GM13977 (cell line): ENCODE results near the gene PKN2.

Source experiments
- DNase-seq: peaks from one replicate; pipeline ENCODE4 v3.0.0; 2012; ENCODE audit warnings: low spot score
- CTCF ChIP-seq: IDR thresholded peaks from 2 replicates; pipeline ENCODE4 v1.5.1; 2012; ENCODE audit warnings: mild to moderate bottlenecking, control low read depth; ENCODE audit not compliant: insufficient read depth; ENCODE audit errors: extremely low read depth, missing control alignments
- in situ Hi-C: fragments of 300-500 bp; cut with MboI; formaldehyde crosslinking; loops from one replicate; pipeline ENCODE4 v1.12.0; 2022; ENCODE audit warnings: low sequenced_read_pairs, low pct_unique_long_range_greater_than_20kb, mixed read lengths, inconsistent platforms; ENCODE audit not compliant: unreplicated experiment

The PKN2 gene

GRCh38 chr1:88683541-88684481, at the start of gene PKN2:
Gene PKN2 (plus strand): TSS chr1:88684273. CDS start chr1:88684581, 308 bp downstream.
- TF ChIP-seq CTCF: peak; percentile 46
- in situ Hi-C loops: no loop called here
- DNase-seq: peak; percentile 95

GRCh38 chr1:88634538-88634937, 49.5 kb upstream of the PKN2 start:
- in situ Hi-C loops: no loop called here

GRCh38 chr1:88640060-88640459, 44.0 kb upstream of the PKN2 start:
- in situ Hi-C loops: no loop called here
- no peak for TF ChIP-seq CTCF
- DNase-seq: no peak

More at GRCh38 chr1:88634538-88634937, 49.5 kb upstream of the PKN2 start:
- DNase-seq: no peak
- TF ChIP-seq CTCF: no peak

GRCh38 chr1:88645886-88646285, 38.2 kb upstream of the PKN2 start:
- in situ Hi-C loops: no loop called here
- no peak for DNase-seq
- no peak for TF ChIP-seq CTCF

- TF ChIP-seq CTCF: no peak
- no peak for DNase-seq
- in situ Hi-C loops: no loop called here
These were observed 37.4 kb upstream of the PKN2 start for GRCh38 chr1:88646476-88647248.

- in situ Hi-C loops: no loop called here
- no peak for DNase-seq
These were observed 36.8 kb upstream of the PKN2 start for GRCh38 chr1:88647249-88647645.

More at GRCh38 chr1:88647249-88647645, 36.8 kb upstream of the PKN2 start:
- no peak for TF ChIP-seq CTCF
